ENCODE results near the gene EXOSC10. TPM values are rescaled to one million over a fixed set of nuclear protein-coding genes. Genes with fewer than 3 reads are reported as not detected.

The EXOSC10 gene
- total RNA-seq, 1 experiment from 2014 or later: 57.7 TPM

DNA sequence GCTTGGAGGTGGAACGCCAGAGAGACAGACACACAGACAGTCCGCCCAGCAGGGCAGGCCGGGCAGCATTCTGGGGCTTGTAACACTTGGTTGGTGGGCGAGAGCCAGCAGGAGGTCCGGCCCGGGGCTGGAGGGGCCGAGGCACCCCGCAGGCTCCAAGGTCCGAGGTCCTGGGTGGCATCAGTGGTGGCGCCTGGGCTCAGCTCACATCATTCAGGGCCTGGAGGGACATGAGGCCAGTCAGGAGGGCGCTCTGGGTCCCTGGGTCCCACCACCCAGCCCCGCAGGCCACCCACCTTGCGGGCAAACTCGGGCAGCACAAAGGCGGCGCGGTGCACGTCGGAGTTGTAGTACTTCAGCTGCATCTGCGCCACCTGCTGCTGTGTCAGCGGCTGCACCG lies 45.0 kb downstream of the EXOSC10 start:
- Histone ChIP-seq H3K27ac (no peak overlapping the region), H3K4me3 (no peak overlapping the region), H3K9me2 (ENCODE audit: insufficient read depth) (no peaks in the 10 kb centered on the region), H3F3A (ENCODE audit: insufficient read depth, low read depth) (no peaks in the 10 kb centered on the region), H3K36me3 (ENCODE audit: low read depth) (no peaks in the 10 kb centered on the region), H4K20me1 (ENCODE audit: insufficient read depth) (no peaks in the 10 kb centered on the region), H3K9me3 (ENCODE audit: insufficient read depth, low read depth) (no peaks in the 10 kb centered on the region), H3K4me2 (no peak overlapping the region), H3K27me3 (ENCODE audit: insufficient read depth, low read depth) (no peaks in the 10 kb centered on the region), H3K79me2 (ENCODE audit: low read depth) (peaks cover 11% of the 10 kb centered on the region), H2AFZ (no peak overlapping the region), H3K4me1 (replicated peaks; ENCODE audit: insufficient read depth) (no peaks in the 10 kb centered on the region)
- intact Hi-C loops (cut with micrococcal nuclease; ENCODE audit: unreplicated experiment): no loop called here
- no peak for DNase-seq
- BruUV-seq (replicated peaks): no TSS peak
- no peak for TF ChIP-seq EZH2 (IDR thresholded peaks at IDR 0.05; ENCODE audit: low read depth)
- TF ChIP-seq, protein P1, sequence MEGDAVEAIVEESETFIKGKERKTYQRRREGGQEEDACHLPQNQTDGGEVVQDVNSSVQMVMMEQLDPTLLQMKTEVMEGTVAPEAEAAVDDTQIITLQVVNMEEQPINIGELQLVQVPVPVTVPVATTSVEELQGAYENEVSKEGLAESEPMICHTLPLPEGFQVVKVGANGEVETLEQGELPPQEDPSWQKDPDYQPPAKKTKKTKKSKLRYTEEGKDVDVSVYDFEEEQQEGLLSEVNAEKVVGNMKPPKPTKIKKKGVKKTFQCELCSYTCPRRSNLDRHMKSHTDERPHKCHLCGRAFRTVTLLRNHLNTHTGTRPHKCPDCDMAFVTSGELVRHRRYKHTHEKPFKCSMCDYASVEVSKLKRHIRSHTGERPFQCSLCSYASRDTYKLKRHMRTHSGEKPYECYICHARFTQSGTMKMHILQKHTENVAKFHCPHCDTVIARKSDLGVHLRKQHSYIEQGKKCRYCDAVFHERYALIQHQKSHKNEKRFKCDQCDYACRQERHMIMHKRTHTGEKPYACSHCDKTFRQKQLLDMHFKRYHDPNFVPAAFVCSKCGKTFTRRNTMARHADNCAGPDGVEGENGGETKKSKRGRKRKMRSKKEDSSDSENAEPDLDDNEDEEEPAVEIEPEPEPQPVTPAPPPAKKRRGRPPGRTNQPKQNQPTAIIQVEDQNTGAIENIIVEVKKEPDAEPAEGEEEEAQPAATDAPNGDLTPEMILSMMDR (conservative IDR thresholded peaks at IDR 0.05): no peak
- POLR2A ChIA-PET (ENCODE audit: unreplicated experiment): no interaction called here
- CTCF ChIA-PET: no interaction called here

DNA sequence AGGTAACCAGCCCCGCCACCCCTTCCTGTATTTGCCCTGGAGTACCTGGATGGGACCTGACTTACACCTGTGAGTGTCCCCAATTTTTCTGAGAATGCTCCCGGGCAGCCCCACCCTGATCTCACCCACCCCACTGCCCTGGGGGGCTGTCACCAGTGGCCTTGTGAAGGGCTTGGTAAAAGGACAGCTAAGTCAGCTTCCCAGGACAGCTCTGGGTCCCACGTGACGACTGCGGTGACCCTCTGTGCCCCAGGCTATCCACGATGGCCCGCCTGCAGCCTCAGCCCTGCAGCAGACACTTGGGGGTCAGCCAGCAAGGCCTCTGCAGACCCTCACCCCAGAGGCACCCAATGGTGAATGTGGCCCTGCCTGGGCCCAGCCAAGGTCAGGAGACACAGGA lies 45.5 kb downstream of the EXOSC10 start:
- intact Hi-C loops (cut with micrococcal nuclease; ENCODE audit: unreplicated experiment): no loop called here
- Histone ChIP-seq H3K9me3 (ENCODE audit: insufficient read depth, low read depth) (no peaks in the 10 kb centered on the region), H4K20me1 (ENCODE audit: insufficient read depth) (no peaks in the 10 kb centered on the region), H3K79me2 (ENCODE audit: low read depth) (peaks cover 7% of the 10 kb centered on the region), H3K4me1 (replicated peaks; ENCODE audit: insufficient read depth) (no peaks in the 10 kb centered on the region), H3K4me3 (no peak overlapping the region), H3K4me2 (no peak overlapping the region), H3F3A (ENCODE audit: insufficient read depth, low read depth) (no peaks in the 10 kb centered on the region), H3K36me3 (ENCODE audit: low read depth) (no peaks in the 10 kb centered on the region), H3K27ac (no peak overlapping the region), H2AFZ (no peak overlapping the region), H3K9me2 (ENCODE audit: insufficient read depth) (no peaks in the 10 kb centered on the region), H3K27me3 (ENCODE audit: insufficient read depth, low read depth) (no peaks in the 10 kb centered on the region)
- ChIA-PET CTCF (no interaction called here), POLR2A (ENCODE audit: unreplicated experiment) (no interaction called here)
- no peak for TF ChIP-seq EZH2 (IDR thresholded peaks at IDR 0.05; ENCODE audit: low read depth)
- TF ChIP-seq, protein P1 (conservative IDR thresholded peaks at IDR 0.05): no peak
- no peak for DNase-seq
- BruUV-seq (replicated peaks): no TSS peak

DNA sequence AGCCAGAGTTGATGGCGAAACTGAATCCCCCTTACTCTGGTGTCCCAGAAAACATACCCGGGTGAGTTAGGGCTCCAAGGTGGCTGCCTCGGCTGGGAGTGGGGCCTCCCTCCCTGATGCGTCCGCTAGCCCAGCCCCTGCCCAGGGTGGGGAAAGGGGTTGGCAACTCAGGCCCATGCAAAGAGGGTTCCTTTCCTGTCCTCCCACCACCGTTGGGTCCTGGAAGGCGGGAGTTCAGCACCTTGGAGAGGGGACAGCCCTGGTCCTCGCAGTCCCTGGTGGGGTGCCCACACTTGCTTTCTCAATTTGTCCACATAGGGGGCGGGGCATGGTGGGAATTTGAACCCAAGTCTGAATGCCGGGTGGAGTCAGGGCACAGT lies 45.9 kb downstream of the EXOSC10 start:
- H3K27ac ChIP-seq: no peak overlapping the region
- no peaks in the 10 kb centered on the region for H3F3A ChIP-seq (ENCODE audit: insufficient read depth, low read depth)
- no peaks in the 10 kb centered on the region for H3K9me2 ChIP-seq (ENCODE audit: insufficient read depth)
- ChIA-PET POLR2A (ENCODE audit: unreplicated experiment) (no interaction called here), CTCF (no interaction called here)
- no peaks in the 10 kb centered on the region for H3K4me1 ChIP-seq (replicated peaks; ENCODE audit: insufficient read depth)
- peaks cover 3% of the 10 kb centered on the region for H3K79me2 ChIP-seq (ENCODE audit: low read depth)
- intact Hi-C loops (cut with micrococcal nuclease; ENCODE audit: unreplicated experiment): no loop called here
- no peaks in the 10 kb centered on the region for H3K9me3 ChIP-seq (ENCODE audit: insufficient read depth, low read depth)
- no peaks in the 10 kb centered on the region for H3K27me3 ChIP-seq (ENCODE audit: insufficient read depth, low read depth)
- no peak for TF ChIP-seq EZH2 (IDR thresholded peaks at IDR 0.05; ENCODE audit: low read depth)
- TF ChIP-seq, protein P1 (conservative IDR thresholded peaks at IDR 0.05): no peak
- no peak overlapping the region for H3K4me2 ChIP-seq
- no peak overlapping the region for H3K4me3 ChIP-seq
- no peak overlapping the region for H2AFZ ChIP-seq
- H3K36me3 ChIP-seq (ENCODE audit: low read depth): no peaks in the 10 kb centered on the region
- no TSS peak for BruUV-seq (replicated peaks)
- DNase-seq: no peak
- no peaks in the 10 kb centered on the region for H4K20me1 ChIP-seq (ENCODE audit: insufficient read depth)

Data from PC-9 (cell line).